ENCODE data around the gene SH3GL3.

SH3GL3 gene

GRCh38 chr15:83626171-83626802 is 179.1 kb downstream of the SH3GL3 start:
- H3K4me3 ChIP-seq (ENCODE audit: low read depth in 1 of 5, low read length in 5 of 5) = no peak overlapping the region
- no peaks in the 10 kb centered on the region for H3K9me3 ChIP-seq (ENCODE audit: control insufficient read depth in 5 of 5, low read length in 5 of 5)
- no peak overlapping the region for H3K27ac ChIP-seq (ENCODE audit: low read depth, low read length)
- H3K36me3 ChIP-seq (ENCODE audit: control insufficient read depth in 5 of 5, insufficient read depth in 5 of 5, low read length in 5 of 5) = no peaks in the 10 kb centered on the region
- no peak overlapping the region for H3K9ac ChIP-seq (ENCODE audit: low read length in 5 of 5)
- H3K4me1 ChIP-seq (ENCODE audit: control insufficient read depth in 5 of 5, insufficient read depth in 5 of 5, low read length in 5 of 5) = no peaks in the 10 kb centered on the region
- no peaks in the 10 kb centered on the region for H3K27me3 ChIP-seq (ENCODE audit: control insufficient read depth in 5 of 5, insufficient read depth in 4 of 5, low read length in 5 of 5)

GRCh38 chr15:83631534-83631933 is 184.4 kb downstream of the SH3GL3 start:
- H3K4me3 ChIP-seq (ENCODE audit: low read depth in 1 of 5, low read length in 5 of 5) = no peak overlapping the region
- H3K27ac ChIP-seq (ENCODE audit: low read depth, low read length) = no peak overlapping the region
- H3K36me3 ChIP-seq (ENCODE audit: control insufficient read depth in 5 of 5, insufficient read depth in 5 of 5, low read length in 5 of 5) = no peaks in the 10 kb centered on the region
- H3K4me1 ChIP-seq (ENCODE audit: control insufficient read depth in 5 of 5, insufficient read depth in 5 of 5, low read length in 5 of 5) = no peaks in the 10 kb centered on the region
- H3K9me3 ChIP-seq (ENCODE audit: control insufficient read depth in 5 of 5, low read length in 5 of 5) = peaks cover 0 to 3% (median 0%) of the 10 kb centered on the region in 5 donors
- H3K9ac ChIP-seq (ENCODE audit: low read length in 5 of 5) = no peak overlapping the region
- no peaks in the 10 kb centered on the region for H3K27me3 ChIP-seq (ENCODE audit: control insufficient read depth in 5 of 5, insufficient read depth in 4 of 5, low read length in 5 of 5)

GRCh38 chr15:83643201-83643600 is 196.1 kb downstream of the SH3GL3 start:
- no peaks in the 10 kb centered on the region for H3K36me3 ChIP-seq (ENCODE audit: control insufficient read depth in 5 of 5, insufficient read depth in 5 of 5, low read length in 5 of 5)
- H3K27ac ChIP-seq (ENCODE audit: low read depth, low read length) = no peak overlapping the region
- H3K9me3 ChIP-seq (ENCODE audit: control insufficient read depth in 5 of 5, low read length in 5 of 5) = peaks cover 2 to 8% (median 7%) of the 10 kb centered on the region in 5 donors
- H3K9ac ChIP-seq (ENCODE audit: low read length in 5 of 5) = no peak overlapping the region
- no peak overlapping the region for H3K4me3 ChIP-seq (ENCODE audit: low read depth in 1 of 5, low read length in 5 of 5)
- peaks cover 0 to 4% (median 0%) of the 10 kb centered on the region in 5 donors for H3K27me3 ChIP-seq (ENCODE audit: control insufficient read depth in 5 of 5, insufficient read depth in 4 of 5, low read length in 5 of 5)
- H3K4me1 ChIP-seq (ENCODE audit: control insufficient read depth in 5 of 5, insufficient read depth in 5 of 5, low read length in 5 of 5) = no peaks in the 10 kb centered on the region

GRCh38 chr15:83644439-83644838 is 197.3 kb downstream of the SH3GL3 start:
- peaks cover 0 to 3% (median 2%) of the 10 kb centered on the region in 5 donors for H3K27me3 ChIP-seq (ENCODE audit: control insufficient read depth in 5 of 5, insufficient read depth in 4 of 5, low read length in 5 of 5)
- H3K36me3 ChIP-seq (ENCODE audit: control insufficient read depth in 5 of 5, insufficient read depth in 5 of 5, low read length in 5 of 5) = no peaks in the 10 kb centered on the region
- H3K9ac ChIP-seq (ENCODE audit: low read length in 5 of 5) = no peak overlapping the region

GRCh38 chr15:83650831-83651230 is 203.7 kb downstream of the SH3GL3 start:
- no peak overlapping the region for H3K27ac ChIP-seq (ENCODE audit: low read depth, low read length)
- H3K9ac ChIP-seq (ENCODE audit: low read length in 5 of 5) = no peak overlapping the region
- H3K4me3 ChIP-seq (ENCODE audit: low read depth in 1 of 5, low read length in 5 of 5) = no peak overlapping the region
- no peaks in the 10 kb centered on the region for H3K36me3 ChIP-seq (ENCODE audit: control insufficient read depth in 5 of 5, insufficient read depth in 5 of 5, low read length in 5 of 5)
- H3K27me3 ChIP-seq (ENCODE audit: control insufficient read depth in 5 of 5, insufficient read depth in 4 of 5, low read length in 5 of 5) = peaks cover 0 to 13% (median 4%) of the 10 kb centered on the region in 5 donors
- H3K4me1 ChIP-seq (ENCODE audit: control insufficient read depth in 5 of 5, insufficient read depth in 5 of 5, low read length in 5 of 5) = peaks cover 0 to 25% (median 15%) of the 10 kb centered on the region in 5 donors
- no peaks in the 10 kb centered on the region for H3K9me3 ChIP-seq (ENCODE audit: control insufficient read depth in 5 of 5, low read length in 5 of 5)

More at GRCh38 chr15:83644439-83644838, 197.3 kb downstream of the SH3GL3 start:
- Histone ChIP-seq H3K4me3 (ENCODE audit: low read depth in 1 of 5, low read length in 5 of 5) (no peak overlapping the region), H3K27ac (ENCODE audit: low read depth, low read length) (no peak overlapping the region), H3K4me1 (ENCODE audit: control insufficient read depth in 5 of 5, insufficient read depth in 5 of 5, low read length in 5 of 5) (no peaks in the 10 kb centered on the region), H3K9me3 (ENCODE audit: control insufficient read depth in 5 of 5, low read length in 5 of 5) (peaks cover 2 to 7% (median 3%) of the 10 kb centered on the region in 5 donors)

- no peak overlapping the region for H3K27ac ChIP-seq (ENCODE audit: low read depth, low read length)
- peaks cover 0 to 27% (median 15%) of the 10 kb centered on the region in 5 donors for H3K4me1 ChIP-seq (ENCODE audit: control insufficient read depth in 5 of 5, insufficient read depth in 5 of 5, low read length in 5 of 5)
- peaks cover 0 to 13% (median 4%) of the 10 kb centered on the region in 5 donors for H3K27me3 ChIP-seq (ENCODE audit: control insufficient read depth in 5 of 5, insufficient read depth in 4 of 5, low read length in 5 of 5)
- no peaks in the 10 kb centered on the region for H3K9me3 ChIP-seq (ENCODE audit: control insufficient read depth in 5 of 5, low read length in 5 of 5)
- no peaks in the 10 kb centered on the region for H3K36me3 ChIP-seq (ENCODE audit: control insufficient read depth in 5 of 5, insufficient read depth in 5 of 5, low read length in 5 of 5)
- no peak overlapping the region for H3K4me3 ChIP-seq (ENCODE audit: low read depth in 1 of 5, low read length in 5 of 5)
- H3K9ac ChIP-seq (ENCODE audit: low read length in 5 of 5) = no peak overlapping the region
These were observed 204.4 kb downstream of the SH3GL3 start for GRCh38 chr15:83651541-83651940.

GRCh38 chr15:83652626-83653204 is 205.6 kb downstream of the SH3GL3 start:
- Histone ChIP-seq H3K9ac (ENCODE audit: low read length in 5 of 5) (no peak overlapping the region), H3K9me3 (ENCODE audit: control insufficient read depth in 5 of 5, low read length in 5 of 5) (no peaks in the 10 kb centered on the region), H3K27ac (ENCODE audit: low read depth, low read length) (no peak overlapping the region), H3K27me3 (ENCODE audit: control insufficient read depth in 5 of 5, insufficient read depth in 4 of 5, low read length in 5 of 5) (peaks cover 0 to 13% (median 4%) of the 10 kb centered on the region in 5 donors), H3K4me3 (ENCODE audit: low read depth in 1 of 5, low read length in 5 of 5) (no peak overlapping the region), H3K4me1 (ENCODE audit: control insufficient read depth in 5 of 5, insufficient read depth in 5 of 5, low read length in 5 of 5) (peaks cover 0 to 33% (median 15%) of the 10 kb centered on the region in 5 donors), H3K36me3 (ENCODE audit: control insufficient read depth in 5 of 5, insufficient read depth in 5 of 5, low read length in 5 of 5) (no peaks in the 10 kb centered on the region)

- Histone ChIP-seq H3K4me1 (ENCODE audit: control insufficient read depth in 5 of 5, insufficient read depth in 5 of 5, low read length in 5 of 5) (peaks cover 0 to 36% (median 15%) of the 10 kb centered on the region in 5 donors), H3K27ac (ENCODE audit: low read depth, low read length) (no peak overlapping the region), H3K9ac (ENCODE audit: low read length in 5 of 5) (no peak overlapping the region)
These were observed 206.1 kb downstream of the SH3GL3 start for GRCh38 chr15:83653288-83653638.

GRCh38 chr15:83653639-83654378 is 206.7 kb downstream of the SH3GL3 start, which contains the start of gene ADAMTSL3:
Gene ADAMTSL3, plus strand, starts transcription at chr15:83654123. Its CDS starts 1,639 bp downstream, at chr15:83655762.
- Histone ChIP-seq H3K27me3 (ENCODE audit: control insufficient read depth in 5 of 5, insufficient read depth in 4 of 5, low read length in 5 of 5) (peaks cover 0 to 13% (median 4%) of the 10 kb centered on the region in 5 donors), H3K9ac (ENCODE audit: low read length in 5 of 5) (peak within 1 kb of the TSS in 3 of 5 donors; percentile 7 to 71 (median 54)), H3K27ac (ENCODE audit: low read depth, low read length) (no peak within 1 kb of the TSS), H3K4me1 (ENCODE audit: control insufficient read depth in 5 of 5, insufficient read depth in 5 of 5, low read length in 5 of 5) (peaks cover under 1 to 42% (median 20%) of the 10 kb centered on the region in 5 donors), H3K9me3 (ENCODE audit: control insufficient read depth in 5 of 5, low read length in 5 of 5) (no peaks in the 10 kb centered on the region), H3K4me3 (ENCODE audit: low read depth in 1 of 5, low read length in 5 of 5) (peak within 1 kb of the TSS; percentile 49 to 68 (median 59)), H3K36me3 (ENCODE audit: control insufficient read depth in 5 of 5, insufficient read depth in 5 of 5, low read length in 5 of 5) (no peaks in the 10 kb centered on the region)

More at GRCh38 chr15:83653288-83653638, 206.1 kb downstream of the SH3GL3 start:
- Histone ChIP-seq H3K4me3 (ENCODE audit: low read depth in 1 of 5, low read length in 5 of 5) (no peak overlapping the region), H3K36me3 (ENCODE audit: control insufficient read depth in 5 of 5, insufficient read depth in 5 of 5, low read length in 5 of 5) (no peaks in the 10 kb centered on the region), H3K27me3 (ENCODE audit: control insufficient read depth in 5 of 5, insufficient read depth in 4 of 5, low read length in 5 of 5) (peaks cover 0 to 13% (median 4%) of the 10 kb centered on the region in 5 donors), H3K9me3 (ENCODE audit: control insufficient read depth in 5 of 5, low read length in 5 of 5) (no peaks in the 10 kb centered on the region)
